ENCODE measurements around the gene ZNF764.
A peak's percentile ranks its signal among the peaks of the same experiment; 100 is the strongest.
"Not testable (repeated sequence)": the region's sequence is repeated elsewhere in the genome, so short reads cannot be mapped to it uniquely, and the experiment has no call there.

ZNF764 gene

DNA sequence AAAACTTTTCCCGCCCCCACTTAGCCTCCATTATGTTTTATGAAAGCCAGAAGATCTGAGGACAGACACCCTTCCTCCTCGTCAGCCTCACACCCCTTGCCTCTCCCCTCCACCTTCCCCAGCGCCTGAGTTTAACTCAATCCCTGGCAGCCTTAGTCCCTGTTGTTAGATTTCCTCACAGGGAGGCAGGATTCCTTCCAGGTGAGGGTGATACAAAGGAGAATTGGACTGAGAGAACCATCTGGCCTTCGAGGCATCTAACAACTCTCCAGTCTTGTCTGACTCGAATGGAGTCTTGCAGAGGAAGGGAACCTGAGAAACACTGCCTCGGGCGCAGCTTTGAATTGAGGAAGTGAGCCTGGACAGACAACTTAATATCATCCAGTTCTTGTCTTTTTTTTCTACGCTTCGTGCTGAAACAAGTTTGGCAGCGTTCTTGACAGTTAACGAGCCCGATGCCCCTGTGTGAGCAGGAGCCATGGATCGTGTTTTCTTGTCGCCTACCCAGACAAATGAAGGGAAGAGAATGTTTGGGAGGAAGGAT, 30.5 kb downstream of the ZNF764 start:
- DNase-seq (ENCODE audit: low spot score), result no peak

DNA sequence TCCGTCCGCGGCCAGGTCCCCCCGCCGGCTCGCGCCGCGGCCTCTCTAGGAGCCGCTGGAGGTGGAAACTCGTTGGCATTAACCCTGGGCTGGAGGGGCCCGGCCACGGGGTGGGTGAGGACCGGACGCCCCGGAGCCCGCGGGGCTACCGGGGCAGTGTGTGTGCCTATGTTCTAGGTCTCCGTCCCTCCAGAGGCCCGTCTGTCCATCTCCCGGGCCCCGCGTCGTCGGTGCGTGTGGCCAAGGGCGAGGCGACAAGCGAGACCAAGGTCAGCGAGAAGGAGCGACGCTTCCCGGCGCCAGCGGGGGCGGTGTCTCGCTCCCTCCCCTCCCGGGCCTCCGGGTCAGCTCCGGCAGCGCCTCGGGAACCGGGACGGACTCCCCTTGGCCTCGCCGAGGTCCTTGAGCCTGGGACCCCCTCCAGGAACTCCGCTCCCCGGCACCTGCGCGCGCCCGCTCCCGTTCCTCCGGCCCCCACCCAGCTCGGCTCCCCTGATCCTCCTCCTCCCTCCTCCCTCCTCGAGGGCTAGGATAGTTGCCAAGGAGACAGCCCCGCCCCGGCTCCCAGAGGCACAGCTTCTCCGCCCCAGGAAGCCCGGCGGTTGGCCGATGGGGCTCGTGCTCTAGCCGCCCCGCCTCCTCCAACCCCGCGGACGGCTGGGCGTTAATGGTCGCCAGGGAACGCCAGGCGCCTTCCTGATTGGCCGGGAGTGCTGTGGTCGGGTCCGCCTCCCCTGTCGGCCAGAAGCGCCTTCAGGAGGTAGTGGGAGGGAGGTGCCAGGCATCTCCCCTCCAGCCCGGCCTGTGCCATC, 31.1 kb downstream of the ZNF764 start:
- peak; percentile 95 for DNase-seq (ENCODE audit: low spot score)

DNA sequence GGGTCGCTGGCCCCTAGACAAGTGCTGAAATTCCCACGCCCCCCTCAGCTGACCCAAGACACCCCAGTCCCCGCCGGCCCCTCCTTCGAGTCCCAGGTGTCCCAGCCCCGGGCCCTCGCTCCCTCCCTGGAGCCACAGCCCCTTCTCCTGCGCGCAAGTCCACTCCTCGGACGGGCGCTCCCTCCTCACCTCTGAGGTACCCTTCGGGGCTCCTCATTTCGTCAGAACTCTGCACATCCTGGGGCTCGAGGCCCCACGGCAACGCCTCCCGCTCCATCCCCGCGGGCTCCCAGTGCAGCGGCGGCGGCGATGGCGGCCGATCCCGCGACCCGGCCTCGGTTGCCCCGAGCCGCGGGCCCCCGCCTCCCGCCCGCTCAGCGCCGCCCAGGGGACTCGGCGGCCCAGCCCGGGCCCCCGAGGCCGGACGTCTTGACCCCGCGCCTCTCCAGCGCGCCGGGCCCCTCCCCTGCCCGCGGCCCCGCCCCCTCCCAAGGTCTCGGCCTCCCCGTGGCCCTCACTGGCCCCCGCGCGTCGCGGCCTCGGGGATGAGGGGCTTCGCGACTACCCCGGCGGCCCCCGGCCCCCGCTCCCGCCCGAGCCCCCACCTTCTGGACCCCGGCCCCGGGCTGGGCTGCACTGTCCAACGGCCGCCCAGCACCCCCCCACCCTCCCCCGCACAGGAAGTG, 31.9 kb downstream of the ZNF764 start, which contains the start of gene ZNF768:
Gene ZNF768, minus strand, starts transcription at position 430 of the 686 bp plus-strand sequence. Its CDS starts 153 bp downstream, at position 277.
- peak; percentile 32 for DNase-seq (ENCODE audit: low spot score)

DNA sequence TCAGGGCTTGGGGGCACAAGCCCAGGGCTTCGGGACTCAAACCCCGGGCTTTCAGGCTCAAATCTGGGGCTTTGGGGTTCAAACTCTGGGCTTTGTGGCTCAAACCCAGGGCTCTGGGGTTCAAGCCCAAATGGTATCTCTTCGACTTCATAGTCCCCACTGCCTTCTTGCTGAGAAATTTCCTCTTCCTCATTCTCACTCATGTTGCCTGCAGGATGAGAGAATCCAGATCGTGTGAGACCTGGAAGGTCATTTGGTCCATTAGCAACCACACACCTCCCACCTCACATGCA, 32.4 kb downstream of the ZNF764 start:
- DNase-seq (ENCODE audit: low spot score), result no peak

DNA sequence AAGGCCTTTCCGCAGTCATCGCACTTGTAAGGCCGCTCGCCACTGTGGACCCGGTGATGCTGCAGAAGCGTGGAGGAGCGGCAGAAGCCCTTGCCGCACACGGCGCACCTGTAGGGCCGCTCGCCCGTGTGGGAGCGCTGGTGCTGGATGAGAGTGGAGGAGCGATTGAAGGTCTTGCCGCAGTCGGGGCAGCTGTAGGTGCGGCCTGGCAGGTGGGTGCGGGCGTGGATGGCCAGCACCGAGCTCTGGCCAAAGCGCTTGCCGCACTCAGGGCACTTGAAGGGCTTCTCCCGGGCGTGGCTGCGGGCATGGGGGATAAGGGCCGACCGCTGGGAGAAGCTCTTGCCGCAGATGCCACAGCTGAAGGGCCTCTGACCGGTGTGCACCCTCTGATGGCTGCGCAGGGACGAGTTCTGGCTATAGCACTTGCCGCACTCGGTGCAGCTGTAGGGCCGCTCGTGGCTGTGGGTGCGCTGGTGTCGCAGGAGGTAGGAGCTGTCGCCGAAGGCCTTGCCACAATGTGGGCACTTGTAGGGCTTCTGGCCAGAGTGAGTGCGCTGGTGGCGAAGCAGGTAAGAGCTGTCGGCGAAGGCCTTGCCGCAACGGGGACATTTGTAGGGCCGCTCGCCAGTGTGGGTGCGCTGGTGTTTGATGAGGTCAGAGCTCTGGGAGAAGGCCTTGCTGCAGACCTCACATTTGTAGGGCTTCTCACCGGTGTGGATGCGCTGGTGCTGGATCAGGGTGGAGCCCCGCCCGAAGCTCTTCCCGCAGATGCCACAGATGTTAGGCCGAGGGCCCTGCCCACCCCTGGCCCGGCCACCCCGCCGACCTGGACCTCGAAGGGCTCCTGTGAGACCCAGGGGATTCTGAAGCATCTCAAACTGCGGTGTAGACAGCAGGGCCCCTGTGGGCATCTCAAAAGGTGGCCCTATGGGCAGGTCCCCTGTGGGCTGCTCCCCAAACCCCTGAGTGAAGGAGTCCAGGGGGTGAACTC, 33.3 kb downstream of the ZNF764 start:
- no peak for DNase-seq (ENCODE audit: low spot score)

DNA sequence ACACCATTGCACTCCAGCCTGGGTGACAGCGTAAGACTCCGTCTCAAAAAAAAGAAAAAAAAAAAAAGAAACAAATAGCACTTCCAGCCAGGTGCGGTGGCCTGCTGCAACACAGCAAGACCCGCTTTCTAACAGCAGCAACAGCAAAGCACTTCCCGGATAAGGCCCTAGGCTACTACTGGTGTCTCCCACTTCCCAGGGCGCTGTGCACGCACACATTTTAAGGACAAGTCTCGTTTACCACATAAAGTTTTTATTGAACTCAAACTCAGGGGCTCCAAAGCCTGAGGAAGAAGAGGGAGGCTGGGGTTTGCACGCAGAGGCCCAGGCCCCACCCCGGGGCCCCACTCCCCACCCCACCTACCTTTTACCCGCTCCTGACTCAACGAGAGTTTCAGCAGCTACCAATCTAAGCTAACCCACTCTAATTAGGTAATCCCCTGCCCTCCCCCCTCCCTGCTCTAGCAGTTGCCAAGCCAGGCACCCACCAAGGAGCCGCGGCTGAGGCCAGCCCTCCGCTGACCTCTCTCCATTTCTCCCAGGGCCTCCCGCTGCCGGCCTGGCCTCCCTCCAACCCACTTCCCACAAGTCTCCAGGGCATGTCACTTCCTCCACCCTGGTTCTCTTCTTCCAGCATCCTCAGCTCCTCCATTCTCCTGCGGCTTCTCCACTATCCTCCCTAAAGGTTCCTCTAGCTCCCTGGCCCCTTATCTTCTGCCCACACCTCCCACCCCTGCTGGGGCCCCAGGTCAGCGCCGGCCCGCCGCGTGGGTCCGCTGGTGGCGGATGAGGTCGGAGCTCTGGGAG, 34.2 kb downstream of the ZNF764 start:
- no peak for DNase-seq (ENCODE audit: low spot score)

DNA sequence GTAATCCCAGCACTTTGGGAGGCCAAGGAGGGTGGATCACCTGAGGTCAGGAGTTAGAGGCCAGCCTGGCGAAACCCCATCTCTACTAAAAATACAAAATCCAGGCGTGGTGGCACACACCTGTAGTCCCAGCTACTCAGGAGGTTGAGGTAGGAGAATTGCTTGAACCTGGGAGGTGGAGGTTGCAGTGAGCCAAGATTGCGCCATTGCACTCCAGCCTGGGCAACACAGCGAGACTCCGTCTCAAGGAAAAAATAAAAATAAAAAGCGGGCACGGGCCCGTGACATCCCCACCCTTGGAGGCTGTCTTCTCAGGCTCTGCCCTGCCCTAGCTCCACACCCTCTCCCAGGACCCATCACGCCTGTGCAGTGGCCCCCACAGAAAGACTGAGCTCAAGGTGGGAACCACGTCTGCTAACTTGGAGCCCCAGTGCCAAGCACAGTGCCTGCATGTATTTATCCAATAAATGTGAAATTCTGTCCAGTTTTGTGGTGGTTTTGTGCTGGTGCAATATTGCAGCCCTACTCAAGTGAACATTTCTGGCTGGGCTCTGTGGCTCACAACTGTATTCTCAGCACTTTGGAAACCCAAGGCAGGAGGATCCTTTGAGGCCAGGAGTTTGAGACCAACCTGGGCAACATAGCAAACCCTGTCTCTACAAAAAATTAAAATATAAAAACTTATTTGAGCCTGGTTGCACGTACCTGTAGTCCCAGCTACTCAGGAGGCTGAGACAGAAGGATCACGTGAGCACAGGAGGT, 35.3 kb downstream of the ZNF764 start:
- not testable (repeated sequence) for DNase-seq (ENCODE audit: low spot score)

DNA sequence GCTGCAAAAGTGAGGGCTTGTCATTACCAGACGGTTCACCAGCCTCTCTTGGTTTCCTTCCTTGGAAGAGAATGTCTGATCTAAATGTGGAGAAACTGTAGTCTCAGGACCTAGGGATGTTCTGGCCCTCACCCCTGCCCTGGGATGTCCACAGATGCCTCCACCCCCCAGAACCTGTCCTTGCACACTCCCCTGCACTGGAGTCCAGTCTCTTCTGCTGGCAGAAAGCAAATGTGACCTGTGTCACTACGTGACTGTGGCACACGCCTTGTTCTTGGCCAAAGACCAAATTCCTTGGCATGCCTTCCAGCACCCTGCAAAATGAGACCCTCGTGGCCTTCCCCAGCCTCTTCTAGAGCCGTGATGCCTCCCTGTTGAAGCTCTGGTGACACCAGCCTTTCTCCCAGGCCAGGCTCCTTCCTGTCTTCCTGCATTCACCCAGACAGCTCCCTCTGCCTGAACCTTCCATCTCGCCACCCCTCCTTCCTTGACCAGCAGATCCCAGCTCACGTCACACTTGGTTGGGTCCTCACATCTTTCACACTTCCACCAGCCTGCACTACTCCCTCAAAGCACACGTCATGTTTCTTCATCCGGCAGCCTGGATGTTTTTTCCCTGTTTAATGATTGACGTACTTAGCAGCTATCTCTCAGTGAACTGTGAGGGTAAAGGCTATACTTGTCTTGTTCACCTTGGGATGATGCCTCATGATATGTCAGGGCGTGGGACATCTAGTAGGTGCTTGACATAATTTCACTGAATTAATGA, 36.1 kb downstream of the ZNF764 start:
- no peak for DNase-seq (ENCODE audit: low spot score)

DNA sequence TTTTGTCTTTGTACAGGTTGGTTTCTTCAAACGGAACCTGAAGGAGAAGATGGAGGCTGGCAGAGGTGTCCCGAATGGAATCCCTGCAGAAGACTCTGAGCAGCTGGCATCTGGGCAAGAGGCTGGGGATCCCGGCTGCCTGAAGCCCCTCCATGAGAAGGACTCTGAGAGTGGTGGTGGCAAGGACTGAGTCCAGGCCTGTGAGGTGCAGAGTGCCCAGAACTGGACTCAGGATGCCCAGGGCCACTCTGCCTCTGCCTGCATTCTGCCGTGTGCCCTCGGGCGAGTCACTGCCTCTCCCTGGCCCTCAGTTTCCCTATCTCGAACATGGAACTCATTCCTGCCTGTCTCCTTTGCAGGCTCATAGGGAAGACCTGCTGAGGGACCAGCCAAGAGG, 36.7 kb downstream of the ZNF764 start:
- no peak for DNase-seq (ENCODE audit: low spot score)

DNA sequence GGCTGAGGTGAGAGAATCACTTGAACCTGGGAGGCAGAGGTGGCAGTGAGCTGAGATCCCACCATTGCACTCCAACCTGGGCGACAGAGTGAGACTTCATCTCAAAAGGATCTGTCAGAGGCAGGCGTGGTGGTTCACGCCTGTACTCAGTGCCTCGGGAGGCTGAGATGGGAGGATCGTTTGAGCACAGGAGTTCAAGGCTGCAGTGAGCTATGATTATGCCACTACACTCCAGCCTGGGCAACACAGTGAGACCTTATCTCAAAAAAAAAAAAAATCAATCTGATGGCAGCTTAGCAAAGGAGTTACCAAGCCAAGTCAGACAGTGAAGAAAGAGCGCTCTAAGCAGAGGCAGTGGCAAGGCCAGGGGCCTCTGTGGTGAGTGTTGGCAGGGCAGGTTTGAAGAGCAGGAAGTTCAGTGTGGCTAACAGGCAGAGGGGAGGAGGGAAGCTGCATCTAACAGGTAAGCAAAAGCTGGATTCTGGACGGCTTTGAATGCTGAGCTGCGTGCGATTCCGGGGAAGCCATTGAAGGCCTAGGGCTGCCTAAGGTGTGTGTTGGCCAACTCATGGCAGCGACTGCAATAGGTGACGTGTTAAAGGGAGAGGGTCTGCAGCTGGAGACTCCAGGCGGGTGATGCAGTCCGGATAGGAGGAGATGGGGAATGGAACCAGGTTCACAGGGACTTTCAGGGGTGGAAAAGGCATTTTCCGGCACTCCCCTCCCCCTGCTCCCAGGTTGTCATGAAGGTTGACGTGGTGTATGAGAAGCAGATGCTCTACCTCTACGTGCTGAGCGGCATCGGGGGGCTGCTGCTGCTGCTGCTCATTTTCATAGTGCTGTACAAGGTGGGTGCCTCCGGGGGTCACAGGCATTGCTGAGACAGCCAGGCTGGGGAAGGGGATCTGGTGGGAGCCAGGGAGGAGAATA, 38.8 kb downstream of the ZNF764 start:
- no peak for DNase-seq (ENCODE audit: low spot score)

DNA sequence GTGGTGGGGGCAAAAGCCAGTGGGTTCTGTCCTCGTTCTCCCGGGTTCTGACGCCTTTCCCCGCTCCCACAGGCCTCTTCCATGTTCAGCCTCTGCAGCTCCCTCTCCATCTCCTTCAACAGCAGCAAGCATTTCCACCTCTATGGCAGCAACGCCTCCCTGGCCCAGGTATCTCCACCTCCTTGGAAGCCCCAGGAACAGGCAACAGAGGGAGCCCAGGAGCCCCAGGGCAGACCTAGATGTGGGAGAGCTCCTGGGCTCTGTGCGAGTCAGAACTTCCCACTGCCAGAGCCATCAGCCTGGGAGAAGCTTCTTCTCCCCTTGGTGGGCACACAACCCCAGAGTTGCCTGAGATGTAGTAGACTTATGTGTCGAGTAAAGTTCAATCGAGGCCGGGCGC, 39.6 kb downstream of the ZNF764 start:
- no peak for DNase-seq (ENCODE audit: low spot score)

DNA sequence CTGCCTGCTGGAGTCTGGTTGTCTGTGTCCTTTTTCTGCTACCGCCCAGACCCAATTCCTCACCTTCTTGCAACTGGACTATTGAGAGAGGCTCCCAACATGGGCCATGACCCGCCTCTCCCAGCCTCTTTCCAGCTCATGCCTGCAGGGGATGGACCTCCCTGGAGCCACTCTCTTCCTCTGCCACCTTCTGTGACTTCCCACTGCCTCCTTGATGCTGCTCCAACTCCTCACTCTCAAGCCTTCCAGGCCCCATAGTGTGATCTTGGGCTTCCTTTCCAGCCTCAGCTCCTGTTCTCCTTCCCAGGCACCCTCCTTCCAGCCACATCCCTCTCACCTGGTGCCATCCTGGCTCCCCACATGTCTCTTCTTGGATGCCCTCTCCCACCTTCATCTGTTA, 42.9 kb downstream of the ZNF764 start:
- no peak for DNase-seq (ENCODE audit: low spot score)

DNA sequence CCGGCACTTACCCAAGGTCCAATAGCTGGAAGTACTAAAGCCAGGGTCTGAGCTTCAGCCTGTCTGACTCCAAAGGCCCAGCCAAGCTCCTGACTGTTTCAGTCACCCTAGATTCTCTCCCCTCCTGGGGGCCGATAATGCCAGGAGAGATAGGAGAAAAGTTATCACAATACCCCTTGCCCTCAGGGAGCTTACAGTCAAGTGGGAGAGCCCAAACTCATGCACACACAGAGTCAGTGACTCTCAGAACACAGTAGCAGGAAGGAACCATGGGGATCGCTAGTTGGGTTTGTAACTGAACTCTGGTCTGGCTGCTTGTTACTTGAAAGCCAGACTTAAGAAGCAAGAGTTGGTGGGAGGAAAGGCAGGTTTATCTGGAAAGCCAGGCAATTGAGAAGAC, 46.7 kb downstream of the ZNF764 start:
- no peak for DNase-seq (ENCODE audit: low spot score)

DNA sequence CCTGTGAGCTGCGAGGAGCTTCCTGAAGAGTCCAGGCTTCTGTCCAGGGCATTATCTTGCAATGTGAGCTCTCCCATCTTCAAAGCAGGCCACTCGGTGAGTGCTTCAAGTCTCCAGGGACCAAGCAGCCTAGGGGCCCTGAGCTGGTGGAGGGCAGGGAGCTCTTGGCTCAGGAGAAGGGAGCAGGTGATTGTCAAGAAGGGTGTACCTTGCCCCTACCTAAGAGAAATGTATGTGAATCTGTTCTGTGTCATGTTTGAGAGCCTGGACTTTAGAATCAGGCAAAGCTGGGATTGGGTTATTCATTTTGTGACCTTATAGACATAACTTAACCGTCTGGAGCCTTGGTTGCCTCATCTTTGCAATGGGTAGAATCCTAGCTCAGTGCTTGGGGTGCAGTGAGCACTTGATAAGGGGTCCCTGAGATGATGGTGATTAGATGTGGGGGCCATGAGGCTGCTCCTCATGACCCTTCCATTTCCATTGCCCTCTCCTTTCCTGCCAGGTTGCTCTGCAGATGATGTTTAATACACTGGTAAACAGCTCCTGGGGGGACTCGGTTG, 47.7 kb downstream of the ZNF764 start:
- no peak for DNase-seq (ENCODE audit: low spot score)

DNA sequence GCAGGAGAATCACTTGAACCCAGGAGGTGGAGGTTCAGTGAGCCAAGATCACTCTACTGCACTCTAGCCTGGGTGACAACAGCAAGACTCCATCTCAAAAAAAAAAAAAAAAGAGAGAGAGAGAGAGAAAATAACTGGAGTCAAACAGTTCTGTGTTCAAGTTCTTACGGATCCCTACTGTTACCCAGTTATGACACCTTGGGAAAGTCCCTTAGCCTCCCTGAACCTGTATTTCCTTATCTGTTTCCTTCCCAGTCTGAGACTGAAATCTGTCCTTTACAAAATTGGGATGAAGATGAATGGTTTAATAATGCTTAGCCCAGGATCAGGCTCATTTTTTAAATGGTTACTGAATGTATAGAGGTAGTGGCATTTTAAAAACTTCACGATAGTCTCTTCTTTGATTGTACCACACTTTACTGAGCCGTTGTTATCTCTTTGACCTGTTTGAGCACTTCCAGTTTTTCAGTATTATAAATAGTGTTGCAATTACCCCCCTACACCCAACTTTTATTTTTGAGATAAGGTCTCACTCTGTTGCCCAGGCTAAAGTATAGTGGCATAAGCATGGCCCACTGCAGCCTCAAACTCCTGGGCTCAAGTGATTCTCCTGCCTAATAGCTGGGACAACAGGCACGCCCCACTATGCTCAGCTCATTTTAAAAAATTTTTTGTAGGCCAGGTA, 49.0 kb downstream of the ZNF764 start:
- DNase-seq (ENCODE audit: low spot score), result no peak
